ENCODE results near the gene MYORG.

Gene MYORG

GRCh38 chr9:34384368-34385165 is 7.9 kb upstream of the MYORG start:
- no peak for DNase-seq (ENCODE audit: low read depth)

GRCh38 chr9:34383904-34384303 is 7.2 kb upstream of the MYORG start:
- DNase-seq (ENCODE audit: low read depth) = no peak

GRCh38 chr9:34382879-34383278 is 6.2 kb upstream of the MYORG start:
- no peak for DNase-seq (ENCODE audit: low read depth)

GRCh38 chr9:34382054-34382453 is 5.4 kb upstream of the MYORG start:
- no peak for DNase-seq (ENCODE audit: low read depth)

- no peak for DNase-seq (ENCODE audit: low read depth)
These were observed 4.6 kb upstream of the MYORG start for GRCh38 chr9:34381323-34381722.

- DNase-seq (ENCODE audit: low read depth) = peak; percentile 72
These were observed 4.0 kb upstream of the MYORG start for GRCh38 chr9:34380511-34381315.

GRCh38 chr9:34380034-34380510 is 3.4 kb upstream of the MYORG start:
- DNase-seq (ENCODE audit: low read depth) = no peak

GRCh38 chr9:34379334-34380033 is 2.8 kb upstream of the MYORG start:
- DNase-seq (ENCODE audit: low read depth) = peak; percentile 76

- no peak for DNase-seq (ENCODE audit: low read depth)
These were observed 1.8 kb upstream of the MYORG start for GRCh38 chr9:34378376-34379060.

GRCh38 chr9:34377404-34377746 is 677 bp upstream of the MYORG start:
- peak; percentile 26 for DNase-seq (ENCODE audit: low read depth)

GRCh38 chr9:34375901-34376595 is 650 bp downstream of the MYORG start:
- peak; percentile 18 for DNase-seq (ENCODE audit: low read depth)

GRCh38 chr9:34374905-34375552 is 1.7 kb downstream of the MYORG start:
- DNase-seq (ENCODE audit: low read depth) = no peak

GRCh38 chr9:34374339-34374738 is 2.4 kb downstream of the MYORG start:
- no peak for DNase-seq (ENCODE audit: low read depth)

GRCh38 chr9:34373749-34374148 is 2.9 kb downstream of the MYORG start:
- DNase-seq (ENCODE audit: low read depth) = no peak

- no peak for DNase-seq (ENCODE audit: low read depth)
These were observed 4.2 kb downstream of the MYORG start for GRCh38 chr9:34372467-34373011.

GRCh38 chr9:34371886-34372466 is 4.7 kb downstream of the MYORG start:
- DNase-seq (ENCODE audit: low read depth) = no peak

- DNase-seq (ENCODE audit: low read depth) = no peak
These were observed 5.5 kb downstream of the MYORG start for GRCh38 chr9:34370970-34371880.

- no peak for DNase-seq (ENCODE audit: low read depth)
These were observed 6.2 kb downstream of the MYORG start for GRCh38 chr9:34370335-34370969.

- DNase-seq (ENCODE audit: low read depth) = no peak
These were observed 7.1 kb downstream of the MYORG start for GRCh38 chr9:34369636-34370035.
